NCI-H2171 (cell line): Measurements from ENCODE around the gene TAC4.

ENCODE experiments used
- DNase-seq: peaks from one replicate; lab custom pipeline; 2025; lab: John Stamatoyannopoulos, UW

The TAC4 gene, protein sequence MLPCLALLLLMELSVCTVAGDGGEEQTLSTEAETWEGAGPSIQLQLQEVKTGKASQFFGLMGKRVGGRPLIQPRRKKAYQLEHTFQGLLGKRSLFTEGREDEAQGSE

DNA sequence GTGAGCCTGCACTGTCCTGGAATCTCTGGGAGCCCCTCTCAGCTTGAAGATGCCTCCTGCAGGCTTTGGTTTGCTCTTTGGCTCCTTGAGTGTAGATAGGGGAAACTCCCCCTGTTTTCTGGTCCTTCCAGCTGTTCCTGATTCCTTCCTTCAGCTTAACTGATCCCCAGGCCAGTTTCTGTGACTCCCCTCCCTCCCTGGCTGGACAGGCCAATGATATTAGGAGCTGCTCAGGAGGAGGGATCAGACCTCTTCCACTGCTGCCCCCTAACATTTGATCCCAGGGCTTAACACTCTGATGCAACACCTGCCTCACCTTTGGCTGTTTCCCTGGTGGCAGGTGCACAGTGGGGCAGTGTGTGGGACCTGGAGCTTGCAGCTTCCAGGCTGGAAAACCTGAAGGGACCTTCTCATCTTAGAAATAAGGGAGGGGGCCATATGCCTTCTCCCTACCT is at the start of gene TAC4:
TAC4 (minus strand) TSS at position 51 of the 455 bp plus-strand sequence. CDS start 52 bp downstream, outside the sequence.
- no peak for DNase-seq

DNA sequence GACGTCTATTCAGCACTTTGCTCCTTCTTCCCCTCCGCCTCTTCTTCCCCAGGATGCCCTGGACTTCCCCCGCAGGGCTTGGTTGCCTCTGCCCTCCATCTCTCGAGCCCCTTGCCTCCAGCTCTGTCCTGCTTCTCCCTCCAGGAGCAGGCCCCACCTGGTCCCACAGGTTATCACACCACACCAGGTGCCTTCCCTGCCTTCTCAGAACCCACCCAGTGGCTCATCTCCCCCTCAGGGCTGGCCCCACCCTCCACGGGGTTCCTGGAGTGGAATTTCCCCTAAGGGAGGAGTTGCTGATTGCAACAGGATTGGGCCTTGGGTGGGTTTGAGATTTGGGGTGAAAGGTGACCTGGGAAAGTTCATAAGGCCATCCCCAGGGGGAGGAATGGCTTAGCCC is 49.0 kb upstream of the TAC4 start:
- DNase-seq = no peak

DNA sequence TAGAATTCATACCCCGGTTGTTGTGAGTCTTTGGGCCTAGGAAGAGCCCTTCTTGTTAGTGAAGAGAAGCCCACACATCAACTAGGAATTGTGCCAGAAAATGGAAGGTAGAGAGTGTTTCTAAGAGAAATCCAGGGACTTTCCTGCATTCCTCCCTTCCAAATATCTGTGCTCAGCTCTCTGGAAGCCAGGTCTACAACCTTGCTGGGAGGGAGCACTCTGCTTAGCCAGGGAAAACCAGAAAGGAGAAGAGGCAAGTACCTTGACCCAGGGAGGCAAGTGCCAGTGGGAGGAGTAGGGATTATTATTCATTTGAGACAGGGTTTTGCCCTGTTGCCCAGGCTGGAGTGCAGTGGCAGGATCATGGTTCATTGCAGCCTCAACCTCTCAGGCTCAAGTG is 48.4 kb upstream of the TAC4 start:
- DNase-seq = no peak

DNA sequence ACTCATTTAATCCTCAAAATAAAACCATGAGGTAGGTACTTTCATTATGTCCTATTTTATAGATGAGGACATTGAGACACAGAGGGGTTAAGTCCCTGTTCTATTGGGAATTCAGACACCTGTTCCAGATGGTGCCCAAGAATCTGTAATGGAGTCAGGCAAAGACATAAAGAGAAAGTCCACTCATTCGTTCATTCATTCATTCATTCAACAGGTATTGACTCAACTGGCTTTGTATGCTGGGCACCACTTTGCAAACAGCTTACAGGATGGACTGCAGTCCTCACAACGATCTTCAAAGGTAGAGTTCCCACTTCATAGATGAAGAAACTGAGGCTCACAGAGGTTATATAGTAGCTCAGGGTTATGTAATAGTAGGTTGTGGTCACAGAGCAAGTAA is 47.9 kb upstream of the TAC4 start:
- DNase-seq = no peak

DNA sequence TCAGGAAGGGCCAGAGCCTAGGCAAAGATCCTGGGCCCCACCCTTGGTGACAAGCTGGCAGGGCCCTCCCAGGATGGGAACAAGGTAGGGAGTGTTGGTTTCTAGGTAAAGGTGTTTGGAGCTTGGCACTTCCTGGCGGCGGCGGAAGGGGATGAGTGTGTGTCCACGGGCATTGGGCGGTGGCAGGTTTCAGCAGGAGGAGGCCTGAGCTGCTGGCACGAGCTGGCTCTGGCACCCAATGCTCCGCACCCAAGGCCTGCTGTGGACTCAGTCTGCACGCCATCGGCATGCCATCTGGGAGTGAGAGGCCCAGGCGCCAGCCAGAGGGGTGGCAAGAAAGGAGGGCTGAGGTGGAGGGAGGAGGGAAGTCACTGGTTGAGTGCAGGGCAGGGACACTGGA is 46.9 kb upstream of the TAC4 start:
- DNase-seq = no peak

DNA sequence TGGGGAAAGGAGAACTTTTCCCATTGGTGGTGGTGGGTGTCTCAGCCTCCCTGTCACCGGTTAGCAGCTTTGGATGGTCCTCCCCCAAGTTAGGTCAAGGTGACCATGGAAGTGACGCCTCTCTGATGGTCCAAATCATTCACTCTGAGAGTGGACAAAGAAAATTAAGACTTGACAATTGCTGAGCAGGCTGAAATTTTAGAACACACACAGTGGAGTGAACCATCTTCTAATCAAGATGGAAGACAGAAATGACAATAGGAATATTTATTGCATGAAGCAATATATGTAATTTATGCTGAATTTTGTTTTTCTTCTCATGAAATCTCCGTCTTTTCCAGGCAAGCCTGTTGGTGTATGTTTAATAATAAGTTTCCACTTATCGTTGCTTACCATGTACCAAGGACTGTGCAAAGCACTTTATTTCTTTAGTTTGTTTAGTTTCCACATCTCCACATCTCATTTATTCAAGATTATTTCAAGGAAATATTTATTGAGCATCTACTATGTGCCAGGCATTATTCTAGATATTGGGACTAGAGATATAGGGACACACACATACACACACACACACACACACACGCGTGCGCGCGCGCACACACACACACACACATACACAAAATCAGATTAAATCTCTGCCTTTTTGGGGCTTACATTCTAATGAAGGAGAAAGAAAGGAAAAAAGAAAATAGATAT is 44.0 kb upstream of the TAC4 start:
- DNase-seq = no peak

DNA sequence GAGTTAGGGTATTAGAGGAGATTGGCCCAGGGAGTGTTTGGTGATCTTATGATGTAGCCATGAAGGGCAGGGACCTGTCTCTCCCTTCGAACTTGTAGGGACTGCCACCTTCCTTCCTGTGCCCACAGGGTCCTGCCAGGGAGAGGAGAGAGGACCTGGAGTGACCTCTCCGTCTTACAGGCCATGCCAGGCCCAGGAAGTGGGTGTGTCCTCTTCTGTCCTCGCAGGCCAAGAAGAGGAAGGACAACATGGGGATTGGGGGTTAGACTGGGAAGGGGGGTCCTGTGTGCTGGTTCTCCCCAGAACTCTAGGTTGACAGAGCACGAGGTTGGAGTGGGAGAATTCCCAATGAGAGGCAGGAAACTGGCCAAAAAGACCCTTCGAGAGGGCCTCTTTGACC is 43.4 kb upstream of the TAC4 start:
- DNase-seq = no peak

DNA sequence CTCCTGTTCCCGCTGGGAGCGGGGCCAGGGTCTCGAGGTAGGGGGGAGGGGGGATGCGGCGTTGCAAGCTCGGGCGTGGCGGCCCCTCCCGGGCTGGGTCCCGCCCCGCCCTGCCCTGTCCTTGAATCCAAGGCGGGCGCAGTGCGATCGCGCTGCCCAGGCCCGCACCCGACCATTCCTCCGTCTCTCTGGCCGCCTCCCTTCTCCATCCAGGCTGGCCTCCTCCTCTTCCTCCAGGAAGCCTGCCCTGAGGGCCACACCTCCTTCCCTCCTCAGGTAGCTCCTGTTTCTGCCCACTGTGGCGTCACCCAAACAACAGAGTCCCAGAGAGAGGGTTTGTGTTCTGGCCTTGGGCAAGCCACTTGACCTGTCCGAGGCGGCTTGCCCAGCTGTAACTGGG is 43.0 kb upstream of the TAC4 start:
- DNase-seq = no peak

DNA sequence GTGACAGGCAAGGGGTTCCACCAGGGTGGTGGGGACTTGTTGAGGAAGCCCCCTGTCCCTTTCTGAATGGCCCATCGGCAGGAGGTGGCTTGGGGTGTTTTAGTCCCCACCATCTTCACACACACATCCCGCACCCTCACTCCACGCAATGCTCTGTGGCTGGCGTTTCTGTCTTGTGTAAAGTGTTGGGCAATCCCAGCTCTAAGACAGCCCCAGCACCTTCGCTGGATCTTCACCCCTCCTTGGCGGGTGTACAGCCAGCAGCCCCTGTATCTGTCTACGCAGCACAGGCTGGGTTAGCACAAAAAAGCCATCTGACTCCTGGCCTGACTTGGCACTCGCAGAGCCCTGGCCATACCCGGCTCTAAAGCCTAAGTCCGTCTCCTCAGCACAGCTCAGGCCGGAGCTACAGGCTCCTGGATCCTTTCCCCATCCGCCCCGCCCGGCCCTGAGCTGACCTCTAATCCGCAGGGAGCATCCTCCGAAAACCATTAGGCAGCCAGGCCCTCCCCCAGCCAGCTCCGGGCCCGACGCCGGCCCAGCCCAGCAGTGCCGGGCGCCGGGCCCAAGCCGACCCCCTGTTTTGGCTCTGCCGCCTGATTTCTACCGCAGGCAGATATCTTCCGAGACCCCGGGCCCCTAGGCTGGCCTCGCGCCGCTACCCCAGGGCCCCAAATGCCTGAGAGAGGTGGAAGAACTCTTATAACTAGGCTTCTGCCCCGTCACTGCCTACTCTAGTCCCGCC is 42.4 kb upstream of the TAC4 start:
- DNase-seq = no peak

DNA sequence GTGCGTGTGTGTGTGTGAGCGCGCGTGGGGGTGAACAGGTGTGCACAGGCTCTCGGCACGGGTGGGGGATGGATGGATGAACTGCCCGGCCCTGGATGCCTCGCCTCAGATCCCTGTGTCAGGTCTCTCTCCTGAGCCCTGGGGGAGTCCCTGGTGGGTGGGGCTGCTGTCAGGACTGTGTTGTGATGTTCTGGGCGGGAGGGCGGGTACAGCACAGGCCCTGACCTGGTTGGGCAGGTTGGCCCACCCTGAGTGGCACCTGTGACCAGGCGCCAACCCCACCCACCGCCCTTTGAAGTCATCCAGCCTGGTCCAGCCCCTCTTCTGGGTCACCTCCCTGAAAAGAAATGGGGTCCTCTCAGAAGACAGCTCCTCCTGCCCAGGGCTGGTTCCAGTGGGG is 41.6 kb upstream of the TAC4 start:
- DNase-seq = no peak

DNA sequence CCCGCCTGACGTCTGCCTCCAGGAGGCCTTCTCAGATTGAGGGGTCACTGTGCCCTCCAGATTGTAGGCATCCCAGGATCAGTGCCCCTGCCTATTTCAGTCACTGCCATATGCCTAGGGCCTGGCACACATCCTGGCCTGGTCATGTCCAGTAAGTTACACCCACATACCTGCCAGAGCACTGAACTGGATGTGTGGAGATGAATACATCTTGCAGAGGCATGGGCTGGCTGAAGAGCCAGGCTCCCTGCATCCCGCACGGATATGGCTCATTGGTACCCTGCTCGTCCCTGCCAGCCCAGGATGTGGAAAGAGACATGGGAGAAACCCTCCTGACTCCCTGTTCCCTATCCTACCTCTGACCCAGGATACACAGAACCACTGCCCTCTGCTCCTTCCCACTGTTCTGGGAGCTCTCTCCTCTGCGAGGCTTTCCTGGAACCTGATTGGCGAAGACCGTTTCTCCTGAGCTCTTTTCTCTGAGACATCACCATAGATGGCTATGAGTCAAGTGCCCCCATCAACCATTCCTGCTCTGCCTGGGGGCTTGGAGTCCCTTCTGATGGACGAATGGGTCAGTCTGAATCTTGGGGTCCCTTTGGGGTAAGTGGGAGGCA is 40.0 kb upstream of the TAC4 start:
- no peak for DNase-seq

DNA sequence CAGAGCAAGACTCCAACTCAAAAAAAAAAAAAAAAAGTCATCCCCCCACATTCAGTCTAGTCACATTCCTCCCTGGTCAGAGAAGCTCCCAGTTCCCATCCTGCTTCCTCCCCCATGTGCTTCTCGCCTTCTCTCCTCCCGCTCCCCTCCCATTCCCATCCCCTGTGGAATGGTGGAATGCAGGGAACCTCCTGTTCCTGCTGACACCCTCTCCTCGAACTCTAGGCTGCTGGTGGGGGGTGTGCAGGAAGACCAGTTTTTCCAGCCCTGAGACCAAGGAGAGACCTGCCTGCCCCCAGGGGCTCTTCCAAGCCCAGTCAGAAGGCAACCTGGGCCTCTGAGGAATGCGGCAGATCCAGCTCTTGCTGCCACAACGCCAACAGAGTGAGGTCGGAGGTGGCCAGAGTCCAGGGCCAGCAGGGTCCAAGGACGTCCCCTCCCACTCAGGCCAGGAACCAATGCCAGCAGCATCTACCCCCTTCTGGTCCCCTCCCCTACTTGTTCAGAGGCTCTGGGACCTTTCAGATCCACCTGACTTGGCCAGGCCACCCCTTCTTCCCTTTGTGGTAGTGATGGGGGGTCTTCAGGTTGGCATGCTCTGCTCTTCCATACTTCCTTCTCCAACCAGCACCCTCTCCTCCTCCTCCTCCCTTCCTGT is 39.3 kb upstream of the TAC4 start:
- DNase-seq = no peak

DNA sequence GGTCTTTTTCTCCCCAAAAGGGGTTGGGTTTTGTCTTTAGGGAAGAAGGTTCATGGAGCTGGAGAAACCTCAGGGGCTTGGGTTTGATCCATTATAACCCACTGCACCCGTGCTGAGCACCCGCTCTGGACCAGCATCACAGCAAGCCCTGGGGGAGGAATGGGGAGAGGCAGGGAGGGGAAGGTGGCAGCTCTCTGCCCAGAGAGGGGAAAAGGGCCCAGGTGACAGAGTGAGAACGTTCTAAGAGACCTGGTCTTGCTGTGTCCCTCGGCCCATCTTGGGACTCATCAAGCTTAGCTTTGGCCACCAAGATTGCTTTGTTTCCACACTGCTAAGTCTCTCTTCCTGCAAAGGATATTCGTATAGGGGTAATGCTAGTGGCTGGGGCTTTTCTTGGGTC is 38.2 kb upstream of the TAC4 start:
- DNase-seq = no peak

DNA sequence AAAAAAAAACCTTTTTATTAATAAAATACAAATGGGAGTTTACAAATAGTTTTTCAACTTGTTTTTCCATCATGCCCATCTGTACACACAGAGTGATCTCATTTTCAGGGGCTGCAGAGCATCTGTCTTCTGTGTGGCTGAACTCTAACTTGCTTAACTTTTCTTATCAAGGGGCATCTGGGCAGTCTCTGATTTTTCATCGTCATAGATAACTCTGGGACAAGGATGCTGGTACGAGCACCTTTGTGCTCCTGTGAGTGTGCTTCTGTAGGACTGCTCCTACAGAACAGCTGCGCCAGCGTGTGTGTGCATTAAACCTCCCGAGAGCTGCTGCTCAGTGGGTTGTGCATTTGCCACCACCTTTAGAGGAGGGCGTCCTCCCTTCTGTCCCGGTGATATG is 34.6 kb upstream of the TAC4 start:
- DNase-seq = no peak

DNA sequence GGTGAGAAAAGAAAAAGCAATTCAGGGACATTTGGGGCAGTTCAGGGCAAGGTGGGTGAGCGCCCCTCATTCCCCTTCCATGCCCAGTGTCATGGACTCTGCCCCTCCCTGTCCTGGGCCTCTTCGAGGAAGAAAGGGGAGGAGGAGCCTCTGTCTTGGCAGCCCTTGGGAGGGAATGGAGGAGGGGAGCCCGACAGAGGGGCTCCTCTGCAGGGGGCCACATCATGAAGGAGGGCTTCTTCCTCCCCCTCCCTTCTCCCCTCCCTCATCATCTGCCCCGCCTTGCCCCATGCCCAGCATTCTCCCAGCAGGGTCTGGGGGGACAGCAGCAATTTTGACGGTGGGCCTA is 33.2 kb upstream of the TAC4 start:
- DNase-seq = no peak

DNA sequence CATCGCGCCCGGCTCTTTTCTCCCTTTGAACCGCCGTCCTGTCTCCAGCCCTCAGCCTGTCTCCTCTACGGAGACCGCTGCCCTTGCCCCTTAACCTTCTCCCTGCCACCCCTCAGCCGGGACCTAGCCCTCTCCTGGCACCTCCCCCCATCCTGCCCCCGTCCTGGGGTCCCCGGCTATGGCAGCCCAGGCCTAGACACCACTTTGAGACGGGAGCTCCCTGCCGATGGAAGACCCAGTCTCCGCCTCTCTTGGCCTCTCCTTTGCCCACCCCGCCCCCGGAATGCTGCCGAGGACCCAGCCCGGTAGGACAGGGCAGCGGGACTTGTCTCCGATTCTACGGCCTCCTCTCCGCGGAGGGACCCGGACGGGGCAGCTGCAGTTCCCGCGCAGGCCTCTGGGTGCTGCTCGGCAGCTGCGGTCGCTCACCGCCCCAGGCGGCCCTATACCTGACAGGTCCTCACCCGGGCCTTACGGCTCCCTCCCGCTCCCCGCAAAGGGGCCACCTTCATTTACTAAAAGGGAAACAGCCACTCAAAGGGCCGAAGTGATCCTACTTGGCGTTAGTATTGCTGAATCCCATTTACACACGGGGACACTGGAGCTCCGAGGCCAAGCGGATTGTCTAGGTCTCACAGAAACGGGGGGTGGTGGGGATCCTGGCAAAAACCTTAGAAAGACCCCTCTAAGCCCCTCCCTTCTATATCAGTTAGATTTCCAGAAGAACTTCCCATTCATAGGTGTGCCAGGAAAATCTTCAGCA is 32.6 kb upstream of the TAC4 start:
- peak; percentile 47 for DNase-seq

DNA sequence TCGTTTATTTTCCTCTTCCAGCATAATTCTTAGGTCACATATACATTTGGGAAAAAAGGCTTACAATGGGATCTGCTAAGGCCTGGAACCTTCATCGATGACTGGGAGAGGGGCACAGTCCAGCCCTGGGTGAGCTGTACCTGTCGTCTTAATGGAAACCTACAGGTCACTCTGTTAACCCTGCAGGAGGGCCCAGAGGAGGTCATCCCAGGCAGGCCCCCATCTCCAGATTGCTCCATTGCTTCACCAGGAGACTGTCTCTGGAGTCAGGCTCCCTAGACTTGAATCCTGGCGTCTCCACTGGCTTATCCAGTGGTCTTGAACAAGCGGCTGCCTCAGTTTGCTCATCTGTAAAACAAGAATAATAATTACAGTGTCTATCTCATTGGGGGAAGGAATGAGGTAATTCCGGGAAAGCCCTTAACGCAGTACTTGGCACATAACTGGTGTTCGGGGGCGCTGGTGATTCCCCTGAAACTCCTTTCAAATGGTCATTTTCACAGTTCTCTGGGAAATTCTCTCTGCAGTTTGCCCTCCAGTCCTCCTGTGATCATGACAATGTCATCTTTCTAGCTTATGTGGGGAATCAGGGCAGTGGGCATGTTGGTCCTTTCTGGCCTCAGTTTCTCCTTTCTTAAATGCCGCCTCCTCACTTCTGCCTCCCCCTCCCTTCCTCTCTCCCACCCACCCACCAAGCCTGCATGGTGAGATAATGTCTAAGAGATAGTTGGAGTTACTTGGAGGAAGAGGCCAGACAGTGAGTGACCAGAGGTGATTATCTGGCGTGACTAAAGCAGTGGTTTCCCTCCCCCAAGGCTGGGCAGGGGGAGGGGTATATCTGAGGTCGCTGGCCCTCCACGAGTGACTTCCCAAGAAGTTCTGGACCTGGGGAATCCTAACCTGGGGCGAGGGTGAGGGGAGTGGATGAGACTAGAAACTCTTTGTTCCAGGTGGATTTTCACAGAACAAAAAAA is 31.3 kb upstream of the TAC4 start:
- DNase-seq = no peak

DNA sequence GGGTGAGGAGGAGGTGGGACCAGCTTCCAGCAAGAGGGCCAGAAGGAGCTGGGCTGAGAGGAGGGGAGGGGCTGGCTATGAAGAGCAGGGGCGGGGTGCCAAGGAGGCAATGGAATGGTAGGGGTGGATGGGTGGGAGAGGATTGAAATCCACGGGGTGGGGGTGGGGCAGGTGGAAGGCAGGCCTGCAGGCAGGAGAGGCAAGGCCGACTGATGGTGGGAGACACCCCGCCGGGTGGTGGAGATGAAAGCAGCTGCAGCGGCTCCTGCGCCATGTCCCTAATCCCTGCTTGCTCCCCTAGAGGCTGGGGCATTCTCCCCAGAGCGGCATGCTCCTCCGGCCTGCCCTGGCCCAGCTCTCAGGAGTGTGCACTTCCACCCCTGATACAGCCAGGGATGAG is 27.8 kb upstream of the TAC4 start:
- no peak for DNase-seq

DNA sequence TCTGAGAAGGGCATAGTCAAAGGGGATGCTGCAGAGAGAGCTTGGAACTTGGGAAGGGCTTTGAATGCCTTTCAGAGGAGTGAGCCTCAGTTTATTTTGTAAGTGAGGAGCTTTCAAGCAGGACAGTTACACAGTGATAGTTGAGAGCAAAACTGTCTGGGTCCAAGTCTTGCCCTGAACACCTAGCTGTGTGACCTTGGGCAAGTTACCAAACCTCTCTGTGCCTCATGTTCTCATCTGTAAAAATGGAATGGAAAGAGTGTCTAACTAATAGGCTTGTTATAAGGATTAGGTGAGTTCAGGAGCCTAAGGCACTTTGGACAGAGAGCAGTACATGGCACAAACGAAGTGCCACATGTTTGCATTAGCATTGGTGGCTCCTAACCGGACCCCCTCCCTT is 27.0 kb upstream of the TAC4 start:
- DNase-seq = no peak

DNA sequence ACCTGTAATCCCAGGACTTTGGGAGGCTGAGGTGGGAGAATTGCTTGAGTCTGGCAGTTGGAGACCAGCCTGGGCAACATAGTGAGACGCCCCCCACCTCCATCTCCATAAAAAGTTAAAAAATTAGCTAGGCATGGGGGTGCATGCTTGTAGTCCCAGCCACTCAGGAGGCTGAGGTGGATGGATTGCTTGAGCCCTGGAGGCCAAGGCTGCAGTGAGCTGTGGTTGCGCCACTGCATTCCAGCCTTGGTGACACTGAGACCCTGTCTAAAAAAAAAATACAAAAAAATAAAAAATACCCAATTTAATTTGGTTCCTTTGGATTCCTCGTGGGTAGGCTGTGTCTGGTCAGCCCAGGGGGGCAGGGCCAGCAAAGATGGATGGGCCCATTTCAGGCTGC is 26.1 kb upstream of the TAC4 start:
- no peak for DNase-seq

DNA sequence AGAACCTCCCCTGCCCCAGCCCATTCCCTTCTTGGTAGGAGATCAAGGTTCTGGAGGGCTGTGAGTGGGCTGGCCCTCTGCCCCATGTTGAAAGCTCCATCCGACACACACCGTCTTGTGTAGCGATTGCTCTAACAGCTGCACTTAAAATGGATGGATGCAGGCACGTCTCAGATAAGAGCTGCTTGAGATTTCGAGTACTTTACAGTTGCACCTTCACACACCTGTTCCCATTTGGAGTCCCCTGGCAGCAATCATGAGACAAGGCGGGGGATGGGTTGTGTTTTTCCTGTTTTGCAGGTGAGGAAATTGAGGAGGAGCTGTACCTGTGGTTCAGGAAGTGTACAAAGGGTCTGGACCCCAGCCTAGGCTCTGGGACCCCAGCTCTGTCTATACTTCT is 25.6 kb upstream of the TAC4 start:
- DNase-seq = peak; percentile 39
